ENCODE measurements around the gene SCT. TPM values are rescaled to one million over a fixed set of nuclear protein-coding genes. Genes with fewer than 3 reads are reported as not detected.
A peak's percentile ranks its signal among the peaks of the same experiment; 100 is the strongest.

Gene SCT
- total RNA-seq, 4 donors from 2014 or later = not detected

- peak; percentile 85 for DNase-seq
- peak overlapping the region; percentile 73 to 94 (median 78) for H3K27ac ChIP-seq
- H3K4me3 ChIP-seq (replicated peaks in 1 of 3) = peak overlapping the region; percentile 39 to 74 (median 58)
- no peak for TF ChIP-seq POLR2A (IDR thresholded peaks at IDR 0.05)
- TF ChIP-seq, protein P1, sequence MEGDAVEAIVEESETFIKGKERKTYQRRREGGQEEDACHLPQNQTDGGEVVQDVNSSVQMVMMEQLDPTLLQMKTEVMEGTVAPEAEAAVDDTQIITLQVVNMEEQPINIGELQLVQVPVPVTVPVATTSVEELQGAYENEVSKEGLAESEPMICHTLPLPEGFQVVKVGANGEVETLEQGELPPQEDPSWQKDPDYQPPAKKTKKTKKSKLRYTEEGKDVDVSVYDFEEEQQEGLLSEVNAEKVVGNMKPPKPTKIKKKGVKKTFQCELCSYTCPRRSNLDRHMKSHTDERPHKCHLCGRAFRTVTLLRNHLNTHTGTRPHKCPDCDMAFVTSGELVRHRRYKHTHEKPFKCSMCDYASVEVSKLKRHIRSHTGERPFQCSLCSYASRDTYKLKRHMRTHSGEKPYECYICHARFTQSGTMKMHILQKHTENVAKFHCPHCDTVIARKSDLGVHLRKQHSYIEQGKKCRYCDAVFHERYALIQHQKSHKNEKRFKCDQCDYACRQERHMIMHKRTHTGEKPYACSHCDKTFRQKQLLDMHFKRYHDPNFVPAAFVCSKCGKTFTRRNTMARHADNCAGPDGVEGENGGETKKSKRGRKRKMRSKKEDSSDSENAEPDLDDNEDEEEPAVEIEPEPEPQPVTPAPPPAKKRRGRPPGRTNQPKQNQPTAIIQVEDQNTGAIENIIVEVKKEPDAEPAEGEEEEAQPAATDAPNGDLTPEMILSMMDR (IDR thresholded peaks at IDR 0.05) = no peak
- H3K27me3 ChIP-seq = no peaks in the 10 kb centered on the region
- WGBS, 2 donors = 53 to 60% methylated on average over 1 to 50 of the region's 68 CpGs
- peaks cover 32 to 36% of the 10 kb centered on the region in 2 donors for H3K36me3 ChIP-seq
- intact Hi-C loops (cut with DNase I) = loop anchor here (5.0 kb wide), 1 partner anchor 53 kb away; the partner anchor contains the start of genes LMNTD2 and RASSF7
- H3K9me3 ChIP-seq = no peaks in the 10 kb centered on the region
- H3K4me1 ChIP-seq = peaks cover 22 to 27% of the 10 kb centered on the region in 2 donors
Measured at GRCh38 chr11:614623-615503, 12.1 kb downstream of the SCT start.

DNA sequence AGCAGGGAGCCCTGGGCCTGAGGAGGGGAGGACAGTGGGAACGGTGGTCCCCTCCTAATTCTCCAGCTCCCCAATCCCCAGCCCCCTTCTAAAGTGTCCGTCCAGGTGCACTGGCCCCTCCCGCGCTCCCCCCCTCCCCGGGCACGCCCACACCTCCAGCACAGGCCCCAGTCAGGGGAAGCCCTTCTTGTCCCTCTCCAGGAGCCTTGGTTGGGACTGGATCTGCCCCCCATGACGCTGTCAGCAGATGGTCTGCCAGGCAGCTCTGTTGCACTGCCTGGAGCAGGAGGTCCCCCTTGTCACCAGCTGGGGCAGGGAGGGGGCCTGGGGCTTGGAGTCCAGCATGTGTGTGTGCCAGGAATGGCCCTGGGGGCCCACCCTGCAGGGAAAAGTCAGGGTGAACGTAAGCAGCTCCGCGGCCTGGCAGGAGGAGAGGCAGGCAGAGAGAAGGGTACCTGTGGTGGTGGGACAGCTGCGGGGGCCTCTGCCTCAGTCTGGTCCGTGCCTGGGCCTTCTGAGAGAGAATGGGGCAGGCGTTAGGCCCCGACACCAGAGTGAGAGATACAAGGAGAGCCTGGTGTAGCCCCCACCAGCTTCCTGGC, 12.9 kb downstream of the SCT start:
- H3K9me3 ChIP-seq = no peaks in the 10 kb centered on the region
- peaks cover 22 to 27% of the 10 kb centered on the region in 2 donors for H3K4me1 ChIP-seq
- peak overlapping the region in 2 of 3 donors; percentile 73 to 94 for H3K27ac ChIP-seq
- H3K4me3 ChIP-seq (replicated peaks in 1 of 3) = no peak overlapping the region
- no peaks in the 10 kb centered on the region for H3K27me3 ChIP-seq
- peaks cover 39 to 43% of the 10 kb centered on the region in 2 donors for H3K36me3 ChIP-seq
- TF ChIP-seq POLR2A (IDR thresholded peaks at IDR 0.05) = no peak
- TF ChIP-seq, protein P1 (IDR thresholded peaks at IDR 0.05) = no peak
- intact Hi-C loops (cut with DNase I) = loop anchor here (5.0 kb wide), 1 partner anchor 52 kb away; the partner anchor contains the start of genes LMNTD2 and RASSF7
- WGBS, 2 donors = 67 to 86% methylated on average over 6 to 10 of the region's 14 CpGs
- DNase-seq = no peak

DNA sequence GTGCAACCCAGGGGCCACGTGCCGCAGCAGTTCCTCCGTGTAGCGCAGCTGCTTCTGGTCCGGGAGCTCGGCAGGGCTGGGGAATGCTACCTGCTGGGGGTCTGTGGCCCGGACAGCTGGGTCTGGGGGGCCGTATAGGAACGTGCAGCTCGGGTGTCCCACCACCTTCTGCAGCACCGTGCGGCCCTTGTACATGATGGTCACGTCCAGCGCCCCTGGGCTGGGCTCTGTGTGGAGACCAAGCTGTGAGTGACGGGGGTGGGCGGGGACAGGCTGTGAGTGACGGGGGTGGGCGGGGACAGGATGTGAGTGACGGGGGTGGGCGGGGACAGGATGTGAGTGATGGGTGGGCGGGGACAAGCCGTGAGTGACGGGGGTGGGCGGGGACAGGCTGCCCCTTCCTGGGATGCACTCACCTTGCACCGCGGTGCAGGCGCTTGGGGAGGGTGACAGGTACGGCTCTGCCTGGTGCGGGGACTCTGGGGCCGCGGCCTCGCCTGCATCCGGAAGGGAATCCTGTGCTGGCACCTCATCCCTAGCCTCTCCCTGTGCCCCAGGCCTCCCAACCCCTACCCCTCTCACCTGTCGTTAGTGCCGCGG, 13.5 kb downstream of the SCT start:
- Histone ChIP-seq H3K27me3 (no peaks in the 10 kb centered on the region), H3K9me3 (no peaks in the 10 kb centered on the region), H3K4me1 (peaks cover 22 to 27% of the 10 kb centered on the region in 2 donors), H3K36me3 (peaks cover 41 to 50% of the 10 kb centered on the region in 2 donors), H3K4me3 (replicated peaks in 1 of 3) (no peak overlapping the region), H3K27ac (peak overlapping the region in 2 of 3 donors; percentile 73 to 94)
- intact Hi-C loops (cut with DNase I) = loop anchor here (5.0 kb wide), 1 partner anchor 51 kb away; the partner anchor contains the start of genes LMNTD2 and RASSF7
- DNase-seq = peak; percentile 52 to 68
- TF ChIP-seq, protein P1 (IDR thresholded peaks at IDR 0.05) = no peak
- TF ChIP-seq POLR2A (IDR thresholded peaks at IDR 0.05) = no peak
- 60 to 79% methylated on average over 12 to 25 of the region's 36 CpGs for WGBS, 2 donors

- Histone ChIP-seq H3K27me3 (no peaks in the 10 kb centered on the region), H3K36me3 (peaks cover 44 to 55% of the 10 kb centered on the region in 2 donors), H3K27ac (no peak overlapping the region), H3K4me3 (replicated peaks in 1 of 3) (no peak overlapping the region), H3K9me3 (no peaks in the 10 kb centered on the region), H3K4me1 (peaks cover 22 to 27% of the 10 kb centered on the region in 2 donors)
- DNase-seq = no peak
- TF ChIP-seq, protein P1 (IDR thresholded peaks at IDR 0.05) = no peak
- TF ChIP-seq POLR2A (IDR thresholded peaks at IDR 0.05) = no peak
- WGBS, 2 donors = 94 to 98% methylated on average over 5 to 9 of the region's 10 CpGs
- intact Hi-C loops (cut with DNase I) = loop anchor here (5.0 kb wide), 1 partner anchor 51 kb away; the partner anchor contains the start of genes LMNTD2 and RASSF7
Measured at GRCh38 chr11:612961-613300, 14.1 kb downstream of the SCT start.
